ENCODE results near the gene COQ8B.

COQ8B gene

DNA sequence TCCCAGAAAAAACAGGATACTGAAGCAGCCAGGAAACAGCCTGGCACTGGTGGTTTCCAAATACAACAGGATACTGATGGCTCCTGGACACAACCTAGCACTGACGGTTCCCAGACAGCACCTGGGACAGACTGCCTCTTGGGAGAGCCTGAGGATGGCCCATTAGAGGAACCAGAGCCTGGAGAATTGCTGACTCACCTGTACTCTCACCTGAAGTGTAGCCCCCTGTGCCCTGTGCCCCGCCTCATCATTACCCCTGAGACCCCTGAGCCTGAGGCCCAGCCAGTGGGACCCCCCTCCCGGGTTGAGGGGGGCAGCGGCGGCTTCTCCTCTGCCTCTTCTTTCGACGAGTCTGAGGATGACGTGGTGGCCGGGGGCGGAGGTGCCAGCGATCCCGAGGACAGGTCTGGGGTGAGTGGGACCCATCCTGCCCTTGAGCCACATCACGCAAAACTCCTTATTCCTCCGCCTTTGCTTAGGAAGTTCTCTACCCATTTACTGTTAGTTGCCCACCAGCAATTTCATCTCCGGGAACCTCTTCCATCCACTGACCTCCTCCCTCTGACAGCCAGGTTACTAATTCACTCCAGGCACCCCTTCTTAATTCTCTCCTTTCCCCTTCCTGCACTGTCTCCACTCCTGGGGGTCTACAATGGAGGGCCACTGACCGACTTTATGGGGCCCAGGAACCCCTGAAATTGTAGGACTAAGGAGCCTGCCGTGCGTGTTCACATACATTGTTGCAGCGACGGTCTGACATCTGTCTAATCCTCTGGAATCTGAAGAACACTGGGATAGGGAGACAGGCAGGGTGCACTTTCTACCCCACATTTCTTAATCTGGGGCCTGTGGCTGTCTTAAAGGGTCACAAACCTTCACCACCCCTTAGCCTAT is 1.4 kb upstream of the COQ8B start:
- no peak for DNase-seq (ENCODE audit: low spot score)
- FAIRE-seq = no peak

- no peak for FAIRE-seq
- DNase-seq (ENCODE audit: low spot score) = no peak
Measured at GRCh38 chr19:40717325-40717879, 716 bp upstream of the COQ8B start.

- DNase-seq (ENCODE audit: low spot score) (peak; percentile 81), FAIRE-seq (no peak)
Measured at GRCh38 chr19:40716031-40716481, 630 bp downstream of the COQ8B start.

DNA sequence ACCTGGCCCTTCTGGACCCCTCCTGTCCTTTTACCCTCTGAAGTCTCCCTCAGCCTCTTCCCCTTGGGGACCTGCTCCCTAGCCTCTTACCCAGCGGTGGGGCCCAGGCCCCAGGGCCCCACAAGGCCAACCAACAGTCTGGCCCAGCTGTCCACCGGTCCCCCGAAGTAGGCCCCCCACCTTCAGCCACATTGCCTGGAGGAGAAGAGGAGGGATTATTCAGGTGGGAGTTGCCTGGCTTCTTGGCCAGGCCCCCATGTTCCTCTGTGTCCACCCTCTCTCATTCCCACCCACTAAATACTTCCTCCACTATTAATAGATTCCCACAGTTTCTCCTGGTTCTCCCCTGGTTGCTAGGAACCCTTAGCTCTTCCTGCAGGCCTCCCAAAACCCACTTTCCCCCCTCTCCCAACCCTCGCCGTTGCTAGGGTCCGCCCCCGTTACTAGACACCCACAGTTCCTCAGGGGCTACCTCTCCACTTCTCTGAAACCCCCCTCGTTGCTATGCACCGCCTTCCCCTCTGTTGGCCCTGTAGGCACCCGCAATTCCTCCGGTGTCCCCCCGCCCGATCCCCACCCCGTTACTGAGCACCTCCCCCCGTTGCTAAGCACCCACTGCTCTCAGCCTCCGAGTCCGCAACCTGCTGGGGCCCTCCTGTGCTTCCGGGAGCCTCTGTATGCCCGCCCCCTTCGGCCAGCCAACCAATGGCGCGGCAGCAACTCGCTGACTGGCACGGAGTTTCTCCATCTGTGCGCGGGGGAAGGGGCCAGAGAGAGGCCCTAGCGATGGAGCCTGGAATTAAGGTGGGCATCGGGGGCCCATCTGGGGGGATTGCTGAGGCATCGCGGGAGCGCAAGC is 2.0 kb downstream of the COQ8B start:
- DNase-seq (ENCODE audit: low spot score) (peak; percentile 94), FAIRE-seq (peak; percentile 20)

DNA sequence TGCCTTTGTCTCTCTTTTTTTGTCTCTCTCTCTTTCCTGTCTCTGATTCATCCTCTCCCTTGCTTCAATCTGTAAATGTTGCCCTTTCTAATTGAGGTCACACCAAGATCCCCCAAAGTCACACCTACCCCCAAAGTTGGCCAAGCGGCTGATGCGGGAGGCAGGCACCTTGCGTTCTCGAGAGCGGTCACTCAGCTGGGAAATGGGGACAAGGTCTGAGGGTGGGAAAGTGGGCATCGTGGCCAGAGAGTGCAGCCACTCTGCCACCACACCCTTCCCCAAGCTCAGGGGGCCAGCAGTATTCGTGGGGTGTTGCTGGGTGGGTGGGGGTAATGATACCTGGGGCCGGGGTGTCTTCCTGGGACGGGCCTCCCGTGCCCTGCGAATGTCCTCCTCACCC is 2.7 kb downstream of the COQ8B start:
- no peak for DNase-seq (ENCODE audit: low spot score)
- no peak for FAIRE-seq

- DNase-seq (ENCODE audit: low spot score) = no peak
- no peak for FAIRE-seq
Measured at GRCh38 chr19:40709817-40710216, 6.9 kb downstream of the COQ8B start.

- no peak for FAIRE-seq
- no peak for DNase-seq (ENCODE audit: low spot score)
Measured at GRCh38 chr19:40707615-40708014, 9.1 kb downstream of the COQ8B start.

GRCh38 chr19:40705950-40706619 is 10.6 kb downstream of the COQ8B start:
- FAIRE-seq (no peak), DNase-seq (ENCODE audit: low spot score) (no peak)

GRCh38 chr19:40705362-40705651 is 11.4 kb downstream of the COQ8B start:
- DNase-seq (ENCODE audit: low spot score) (no peak), FAIRE-seq (no peak)

DNA sequence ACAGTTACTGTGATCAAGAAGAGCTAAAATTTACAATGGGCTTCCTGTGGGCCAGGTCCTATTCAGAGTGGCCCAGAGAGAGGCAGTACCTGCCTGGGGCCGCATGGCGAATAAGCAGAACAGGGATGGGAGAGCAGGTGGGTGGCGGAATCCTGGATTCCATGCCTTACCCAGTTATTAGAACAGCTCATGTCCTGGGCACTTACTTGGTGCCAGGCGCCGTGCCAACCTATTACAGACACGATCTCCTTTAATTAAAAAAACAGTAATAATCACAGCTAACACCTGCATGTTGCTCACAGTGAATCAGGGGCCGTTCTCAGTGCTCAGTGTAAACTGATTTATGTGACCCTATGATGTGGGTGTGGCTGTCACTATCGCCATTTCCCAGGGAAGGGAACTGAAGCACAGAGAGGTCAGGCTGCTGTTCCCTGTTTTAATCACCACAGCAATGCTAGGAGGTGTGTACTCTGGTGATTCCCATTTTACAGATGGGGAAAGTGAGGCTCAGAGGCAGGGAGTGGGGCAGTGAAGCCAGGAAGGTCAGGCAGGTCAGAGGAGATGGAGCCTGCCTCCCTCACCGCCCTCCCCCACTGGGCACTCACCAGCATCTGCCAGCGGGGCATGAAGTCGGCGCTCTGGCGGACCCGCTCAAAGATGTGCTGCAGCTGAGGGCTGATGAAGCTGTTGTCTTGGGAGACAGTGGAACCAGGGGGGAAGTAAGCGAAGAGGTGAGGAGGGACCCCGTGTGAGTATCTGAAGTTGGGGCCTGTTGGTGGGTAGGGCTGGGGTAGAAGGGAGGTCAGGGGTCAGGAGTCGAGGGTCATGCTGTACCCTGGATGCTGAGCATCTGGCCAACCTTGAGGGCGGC is 12.0 kb downstream of the COQ8B start:
- no peak for FAIRE-seq
- DNase-seq (ENCODE audit: low spot score) = no peak

DNA sequence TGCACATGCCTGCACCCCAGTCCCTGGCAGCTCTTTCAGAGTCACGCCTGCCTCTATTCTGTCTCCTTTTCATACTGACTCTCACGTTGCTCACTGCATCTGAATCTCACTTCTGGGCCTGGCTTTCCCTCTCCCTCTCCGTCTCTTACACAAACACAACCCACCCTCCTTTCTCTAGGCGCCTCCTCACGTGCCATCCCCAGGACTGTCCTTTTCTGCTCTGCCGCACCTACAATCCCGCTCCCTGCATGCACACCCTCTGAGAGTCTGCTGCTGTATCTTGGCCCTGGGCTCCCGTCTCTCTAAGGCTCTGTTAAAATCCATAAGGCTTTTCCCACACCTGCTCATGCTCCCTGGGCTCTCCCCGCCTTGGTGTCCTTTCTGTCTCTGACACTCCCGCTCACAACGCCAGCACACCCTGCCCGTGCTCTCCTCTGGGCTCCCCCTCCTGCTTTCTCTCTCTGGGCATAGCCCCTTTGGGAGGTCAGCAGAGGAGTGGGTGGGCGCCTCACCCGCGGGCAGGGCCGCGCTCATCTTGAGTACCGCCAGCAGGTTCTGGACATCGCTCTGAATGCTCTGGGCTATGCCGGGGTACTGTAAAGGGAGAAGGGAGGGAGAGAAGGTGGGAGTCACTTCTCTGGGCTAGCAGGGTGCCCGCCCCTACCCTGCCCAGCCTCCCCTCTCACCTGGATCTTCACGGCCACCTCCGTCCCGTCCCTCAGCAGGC is 13.5 kb downstream of the COQ8B start:
- FAIRE-seq (no peak), DNase-seq (ENCODE audit: low spot score) (no peak)

DNA sequence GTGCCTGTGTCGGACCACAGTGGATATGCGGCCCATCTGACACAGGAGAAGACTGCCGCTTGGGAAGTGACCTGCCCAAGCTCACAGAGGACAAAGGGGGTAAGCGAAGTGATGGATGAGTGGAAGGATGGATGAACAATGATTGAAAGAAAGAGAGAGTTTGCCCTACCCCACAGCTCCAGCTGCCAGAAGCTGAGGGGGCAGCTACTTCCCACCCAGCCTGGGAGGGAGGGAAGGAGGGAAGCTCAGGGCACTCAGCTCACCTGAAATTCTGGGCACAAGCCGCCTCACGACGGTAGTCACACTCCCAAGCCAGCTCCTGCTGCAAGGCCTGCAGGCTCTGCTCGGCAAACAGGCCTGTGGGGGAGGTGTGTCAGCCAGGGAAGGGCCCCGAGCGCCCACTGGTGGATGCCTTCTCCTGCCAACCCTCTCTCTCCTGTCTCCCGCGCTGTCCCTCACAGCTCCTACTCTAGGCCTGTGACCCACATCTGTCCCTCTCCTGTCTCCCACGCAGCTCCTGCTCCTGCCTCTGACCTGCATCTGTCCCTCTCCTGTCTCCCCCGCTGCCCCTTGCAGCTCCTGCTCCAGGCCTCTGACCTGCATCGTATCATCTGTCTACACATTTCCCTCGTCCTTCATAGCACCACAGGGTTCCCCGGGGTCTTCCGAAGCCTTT is 14.2 kb downstream of the COQ8B start:
- FAIRE-seq (no peak), DNase-seq (ENCODE audit: low spot score) (no peak)

DNA sequence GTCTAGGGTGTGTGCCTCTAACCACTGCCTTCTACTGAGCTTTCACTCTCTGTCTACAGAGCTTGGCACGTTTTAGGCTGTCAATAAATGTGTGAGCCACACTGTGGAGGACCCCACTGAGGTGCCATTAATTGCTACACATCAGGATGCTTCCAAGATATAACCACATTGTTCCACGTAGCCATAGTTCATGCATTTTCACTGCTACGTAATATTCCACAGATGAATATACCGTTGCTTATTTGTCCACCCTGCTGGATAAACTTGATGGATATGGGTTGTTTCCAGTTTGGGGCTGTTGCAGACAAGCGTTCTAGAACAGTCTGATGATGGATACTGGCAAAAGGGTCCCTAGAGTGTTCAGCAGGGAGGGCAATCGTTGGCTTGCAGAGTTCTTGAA is 14.9 kb downstream of the COQ8B start:
- DNase-seq (ENCODE audit: low spot score) (no peak), FAIRE-seq (no peak)

DNA sequence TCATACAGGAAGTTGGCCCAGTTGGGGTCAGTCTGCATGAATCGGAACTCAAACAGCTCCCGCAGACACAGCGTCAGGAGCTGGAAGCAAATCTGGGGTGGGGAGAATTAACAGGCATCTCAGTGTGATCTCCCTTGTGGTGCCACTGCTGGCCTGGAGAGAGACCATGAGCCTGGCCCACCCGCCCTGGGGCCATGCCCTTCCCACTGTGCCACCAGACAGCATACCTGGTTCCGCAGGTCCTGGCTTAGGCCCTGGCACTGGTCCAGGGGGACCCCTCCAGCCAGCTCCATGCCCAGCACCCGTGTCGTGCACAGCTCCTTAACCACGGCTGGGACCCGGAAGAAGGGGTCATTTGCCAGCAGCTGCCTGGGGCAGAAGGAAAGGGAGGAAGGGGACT is 16.6 kb downstream of the COQ8B start:
- DNase-seq (ENCODE audit: low spot score) (no peak), FAIRE-seq (no peak)

DNA sequence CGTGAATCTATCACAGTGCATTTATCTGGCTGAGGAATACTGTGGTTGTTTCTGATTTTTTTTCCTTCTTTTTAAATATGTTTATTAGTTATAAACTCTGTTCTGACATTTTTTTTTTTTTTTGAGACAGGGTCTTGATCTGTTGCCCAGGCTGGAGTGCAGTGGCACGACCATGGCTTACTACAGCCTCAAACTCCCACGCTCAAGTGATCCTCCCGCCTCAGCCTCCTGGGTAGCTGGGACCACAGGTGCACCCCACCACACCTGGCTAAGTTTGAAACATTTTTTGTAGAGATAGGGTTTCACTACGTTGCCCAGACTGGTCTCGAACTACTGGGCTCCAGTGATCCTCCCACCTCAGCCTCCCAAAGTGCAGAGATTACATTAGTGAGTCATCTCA is 19.7 kb downstream of the COQ8B start:
- FAIRE-seq (no peak), DNase-seq (ENCODE audit: low spot score) (no peak)

- FAIRE-seq (no peak), DNase-seq (ENCODE audit: low spot score) (no peak)
Measured at GRCh38 chr19:40695881-40696280, 20.8 kb downstream of the COQ8B start.

GRCh38 chr19:40693896-40694295 is 22.8 kb downstream of the COQ8B start:
- no peak for FAIRE-seq
- no peak for DNase-seq (ENCODE audit: low spot score)

DNA sequence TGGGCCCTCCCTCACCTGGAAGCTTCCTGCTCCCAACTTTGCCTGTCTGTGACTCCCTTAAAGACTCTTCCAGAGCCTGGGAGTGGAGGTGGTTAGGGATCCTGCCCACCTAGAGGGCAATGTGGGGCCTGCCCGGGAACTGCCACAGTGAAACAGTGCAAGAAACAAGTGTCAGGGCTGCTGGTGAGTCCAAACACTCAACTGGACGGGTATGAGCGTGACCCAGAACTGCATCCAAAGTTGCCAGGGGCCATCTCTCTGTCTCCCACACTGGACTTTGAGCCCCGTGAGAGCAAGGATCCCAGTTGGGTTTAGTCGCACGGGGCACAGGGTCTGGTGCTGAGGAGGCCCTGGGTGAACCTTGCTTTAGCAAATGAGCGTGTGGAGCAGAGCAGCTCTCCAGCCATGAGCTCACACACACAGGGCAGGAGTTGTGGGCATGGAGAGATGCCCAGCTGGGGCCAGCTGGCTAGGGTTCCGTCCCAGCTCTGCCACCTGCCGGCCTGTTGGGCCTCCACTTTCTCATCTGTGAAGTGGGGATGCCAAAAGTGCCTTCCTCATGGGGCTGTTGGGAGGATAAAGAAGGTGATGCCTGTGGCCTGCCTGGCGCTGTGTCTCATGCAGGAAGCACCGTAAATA is 23.4 kb downstream of the COQ8B start:
- FAIRE-seq (no peak), DNase-seq (ENCODE audit: low spot score) (no peak)

- DNase-seq (ENCODE audit: low spot score) (no peak), FAIRE-seq (no peak)
Measured at GRCh38 chr19:40692212-40692551, 24.5 kb downstream of the COQ8B start.
